ENCODE results near the gene TRPM2.

- TF ChIP-seq CTCF (IDR thresholded peaks at IDR 0.05) (no peak), POLR2A (IDR thresholded peaks at IDR 0.05) (no peak)
Measured at GRCh38 chr21:44305691-44306090, 47.7 kb upstream of the TRPM2 start.

Measured in Peyer's patch (tissue), 4 donors.